DOHH2 (cell line): ENCODE measurements around the gene ATP4A.

Experiments used
- H3F3A ChIP-seq: fragments of 200-600 bp; sonication (generic), shearing (Covaris generic); 2 replicates; pipeline ENCODE4 v1.6.0; 2016; ENCODE audit warnings: antibody characterized with exemption, mild to moderate bottlenecking; ENCODE audit not compliant: control insufficient read depth, insufficient read depth
- H3K27ac ChIP-seq: fragments of 200-600 bp; sonication (generic); 2 replicates; pipeline ENCODE4 v1.5.1; 2014; ENCODE audit warnings: low read depth, mild to moderate bottlenecking, low read length, moderate library complexity
- H3K27me3 ChIP-seq: fragments of 200-600 bp; sonication (generic); 2 replicates; pipeline ENCODE4 v1.6.1; 2014; ENCODE audit warnings: mild to moderate bottlenecking, low read length, mixed read lengths; ENCODE audit not compliant: control insufficient read depth
- H3K36me3 ChIP-seq: fragments of 200-600 bp; sonication (generic); 2 replicates; pipeline ENCODE4 v1.6.1; 2014; ENCODE audit warnings: mild to moderate bottlenecking, low read length, moderate library complexity, mixed read lengths; ENCODE audit not compliant: control insufficient read depth
- H3K4me1 ChIP-seq: fragments of 200-600 bp; sonication (generic); 2 replicates; pipeline ENCODE4 v1.6.1; 2014; ENCODE audit warnings: mild to moderate bottlenecking, low read length, mixed read lengths; ENCODE audit not compliant: control insufficient read depth
- H3K4me2 ChIP-seq: fragments of 200-600 bp; sonication (generic); 2 replicates; pipeline ENCODE4 v1.6.0; 2014; ENCODE audit warnings: mild to moderate bottlenecking, low read length, moderate library complexity
- H3K4me3 ChIP-seq: fragments of 200-600 bp; sonication (generic); 2 replicates; pipeline ENCODE4 v1.5.1; 2014; ENCODE audit warnings: mild to moderate bottlenecking, low read length, mixed read lengths
- H3K79me2 ChIP-seq: fragments of 200-600 bp; sonication (generic); 2 replicates; pipeline ENCODE4 v1.6.1; 2014; ENCODE audit warnings: mild to moderate bottlenecking, low read length, mixed read lengths; ENCODE audit not compliant: control insufficient read depth
- H3K9me2 ChIP-seq: fragments of 200-600 bp; sonication (generic); replicated peaks from 2 replicates; pipeline ENCODE4 v1.6.1; 2014; ENCODE audit warnings: mild to moderate bottlenecking, low read length, mixed read lengths; ENCODE audit not compliant: control insufficient read depth
- H3K9me3 ChIP-seq: fragments of 200-600 bp; sonication (generic); 2 replicates; pipeline ENCODE4 v1.6.1; 2014; ENCODE audit warnings: antibody characterized with exemption, low read length, mixed read lengths; ENCODE audit not compliant: control insufficient read depth, insufficient read depth
- H4K20me1 ChIP-seq: fragments of 200-600 bp; sonication (generic); 2 replicates; pipeline ENCODE4 v1.6.0; 2014; ENCODE audit warnings: low read depth, mild to moderate bottlenecking, antibody characterized with exemption, low read length, moderate library complexity; ENCODE audit not compliant: control insufficient read depth, insufficient read depth
- EZH2phosphoT487 ChIP-seq: fragments of 200-600 bp; sonication (generic); IDR thresholded peaks from 2 replicates; pipeline ENCODE4 v1.6.1; 2017; ENCODE audit warnings: borderline replicate concordance, mild to moderate bottlenecking, antibody characterized with exemption, low read length, moderate library complexity, mixed read lengths
- TF ChIP-seq, protein P1 (sequence below): fragments of 200-600 bp; sonication (generic); IDR thresholded peaks from one replicate; pipeline ENCODE4 v1.5.1; 2014; ENCODE audit warnings: antibody characterized with exemption, mild to moderate bottlenecking, low read depth, low read length; ENCODE audit not compliant: poor library complexity, severe bottlenecking

ATP4A gene

DNA sequence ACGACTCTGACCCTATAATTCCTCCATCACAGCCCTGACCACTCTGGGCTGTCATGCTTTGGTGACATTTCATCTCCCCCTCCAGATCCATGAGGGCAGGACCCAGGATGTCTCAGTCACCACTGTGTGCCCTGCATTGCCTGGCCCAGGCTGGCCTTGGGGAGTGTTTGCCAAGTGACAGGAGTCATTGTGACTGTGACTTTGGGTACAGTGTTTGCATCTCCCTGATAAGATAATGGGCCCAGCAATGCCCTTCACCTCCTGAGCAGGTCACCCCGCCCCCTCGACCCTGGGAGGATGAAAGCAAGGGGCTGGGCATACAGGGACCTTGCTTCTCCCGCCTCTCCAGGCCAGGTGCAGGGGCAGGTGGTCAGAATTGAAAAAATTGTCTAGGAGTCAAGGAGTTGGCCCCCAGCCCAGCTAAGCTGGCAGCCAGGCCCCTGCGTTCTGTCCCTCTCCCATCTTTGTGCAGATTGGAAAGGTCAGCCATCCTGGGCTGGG, 5.9 kb upstream of the ATP4A start:
- H4K20me1 ChIP-seq: no peaks in the 10 kb centered on the region
- no peaks in the 10 kb centered on the region for H3K79me2 ChIP-seq
- H3K9me2 ChIP-seq: no peaks in the 10 kb centered on the region
- H3K4me3 ChIP-seq: no peak overlapping the region
- H3K9me3 ChIP-seq: no peaks in the 10 kb centered on the region
- H3K27me3 ChIP-seq: peaks cover 24% of the 10 kb centered on the region
- no peak overlapping the region for H3K27ac ChIP-seq
- no peaks in the 10 kb centered on the region for H3F3A ChIP-seq
- H3K4me2 ChIP-seq: no peak overlapping the region
- no peaks in the 10 kb centered on the region for H3K36me3 ChIP-seq
- no peak for TF ChIP-seq EZH2phosphoT487
- TF ChIP-seq, protein P1, sequence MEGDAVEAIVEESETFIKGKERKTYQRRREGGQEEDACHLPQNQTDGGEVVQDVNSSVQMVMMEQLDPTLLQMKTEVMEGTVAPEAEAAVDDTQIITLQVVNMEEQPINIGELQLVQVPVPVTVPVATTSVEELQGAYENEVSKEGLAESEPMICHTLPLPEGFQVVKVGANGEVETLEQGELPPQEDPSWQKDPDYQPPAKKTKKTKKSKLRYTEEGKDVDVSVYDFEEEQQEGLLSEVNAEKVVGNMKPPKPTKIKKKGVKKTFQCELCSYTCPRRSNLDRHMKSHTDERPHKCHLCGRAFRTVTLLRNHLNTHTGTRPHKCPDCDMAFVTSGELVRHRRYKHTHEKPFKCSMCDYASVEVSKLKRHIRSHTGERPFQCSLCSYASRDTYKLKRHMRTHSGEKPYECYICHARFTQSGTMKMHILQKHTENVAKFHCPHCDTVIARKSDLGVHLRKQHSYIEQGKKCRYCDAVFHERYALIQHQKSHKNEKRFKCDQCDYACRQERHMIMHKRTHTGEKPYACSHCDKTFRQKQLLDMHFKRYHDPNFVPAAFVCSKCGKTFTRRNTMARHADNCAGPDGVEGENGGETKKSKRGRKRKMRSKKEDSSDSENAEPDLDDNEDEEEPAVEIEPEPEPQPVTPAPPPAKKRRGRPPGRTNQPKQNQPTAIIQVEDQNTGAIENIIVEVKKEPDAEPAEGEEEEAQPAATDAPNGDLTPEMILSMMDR: no peak
- H3K4me1 ChIP-seq: no peaks in the 10 kb centered on the region

DNA sequence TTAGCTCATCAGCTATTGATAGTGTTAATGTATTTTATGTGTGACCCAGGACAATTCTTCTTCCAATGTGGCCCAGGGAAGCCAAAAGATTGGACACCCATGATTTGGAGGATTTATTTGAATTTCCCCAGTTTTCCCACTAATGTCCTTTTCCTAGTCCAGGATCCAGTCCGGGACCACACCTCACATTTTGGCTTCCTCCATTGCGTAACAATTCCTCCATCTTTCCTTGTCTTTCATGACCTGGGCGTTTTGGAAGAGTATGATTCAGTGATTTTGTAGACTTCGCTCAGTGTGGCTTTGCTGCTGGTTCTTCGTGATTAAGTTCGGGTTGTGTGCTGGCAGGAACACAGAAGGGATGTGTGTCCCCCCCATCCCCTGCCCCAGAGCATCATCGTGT, 3.3 kb upstream of the ATP4A start:
- no peaks in the 10 kb centered on the region for H3F3A ChIP-seq
- no peaks in the 10 kb centered on the region for H4K20me1 ChIP-seq
- peaks cover 22% of the 10 kb centered on the region for H3K27me3 ChIP-seq
- no peaks in the 10 kb centered on the region for H3K9me2 ChIP-seq
- no peaks in the 10 kb centered on the region for H3K36me3 ChIP-seq
- H3K4me1 ChIP-seq: no peaks in the 10 kb centered on the region
- no peaks in the 10 kb centered on the region for H3K79me2 ChIP-seq
- no peak for TF ChIP-seq EZH2phosphoT487
- TF ChIP-seq, protein P1: no peak
- H3K9me3 ChIP-seq: no peaks in the 10 kb centered on the region
- H3K4me2 ChIP-seq: no peak overlapping the region
- no peak overlapping the region for H3K27ac ChIP-seq
- no peak overlapping the region for H3K4me3 ChIP-seq

DNA sequence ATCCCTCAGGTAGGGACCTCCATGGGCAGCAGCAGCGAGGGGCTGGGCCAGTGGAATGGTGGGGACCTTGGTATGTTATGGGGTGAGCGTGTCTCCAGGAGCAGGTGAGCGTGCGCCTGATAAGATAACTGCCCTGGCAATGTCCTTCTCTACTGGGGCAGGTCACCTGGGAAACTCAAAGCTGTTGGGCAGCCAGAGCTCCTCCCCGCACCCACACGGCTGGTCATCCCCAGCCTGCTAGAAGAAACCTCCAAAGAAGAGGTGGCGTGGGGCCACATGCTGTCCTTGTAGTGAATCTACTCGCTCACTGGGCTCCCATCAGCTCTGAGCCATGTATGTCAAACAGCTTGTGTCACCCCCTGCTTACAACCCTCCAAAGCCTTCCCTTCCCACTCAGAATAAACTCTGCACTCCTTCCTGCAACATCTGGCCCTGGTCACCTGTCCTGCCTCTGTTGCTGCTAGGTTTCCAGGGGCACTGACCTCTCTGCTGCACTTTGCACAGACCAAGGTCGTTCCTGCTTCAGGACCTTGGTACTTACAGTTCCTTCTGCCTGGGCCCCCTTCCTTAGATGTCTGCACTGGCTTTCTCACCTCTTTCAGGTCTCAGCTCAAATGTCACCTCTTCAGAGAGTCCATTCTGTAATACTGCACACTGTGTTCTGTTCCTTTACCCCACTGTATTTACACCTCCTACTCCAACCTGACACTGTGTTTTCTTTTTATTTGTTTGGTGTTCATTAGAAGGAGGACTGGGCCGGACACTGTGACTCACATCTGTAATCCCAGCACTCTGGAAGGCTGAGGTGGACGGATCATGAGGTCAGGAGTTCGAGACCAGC, 1.8 kb upstream of the ATP4A start:
- H3K9me2 ChIP-seq: no peaks in the 10 kb centered on the region
- no peaks in the 10 kb centered on the region for H3K4me1 ChIP-seq
- no peaks in the 10 kb centered on the region for H3K79me2 ChIP-seq
- no peak overlapping the region for H3K27ac ChIP-seq
- TF ChIP-seq, protein P1: no peak
- no peak for TF ChIP-seq EZH2phosphoT487
- no peaks in the 10 kb centered on the region for H3F3A ChIP-seq
- H3K4me3 ChIP-seq: no peak overlapping the region
- H3K36me3 ChIP-seq: no peaks in the 10 kb centered on the region
- H3K4me2 ChIP-seq: no peak overlapping the region
- no peaks in the 10 kb centered on the region for H4K20me1 ChIP-seq
- H3K9me3 ChIP-seq: no peaks in the 10 kb centered on the region
- H3K27me3 ChIP-seq: peaks cover 14% of the 10 kb centered on the region
